Measurements from ENCODE around the gene TMEM212.

TMEM212 gene

GRCh38 chr3:171832989-171833388 is 10.2 kb upstream of the TMEM212 start:
- ChIA-PET POLR2A (ENCODE audit: low non-redundant PET) (no interaction called here), CTCF (interaction anchor here (0.6 to 2.9 kb wide), 2 partner anchors 61 to 871 kb away, joined by 3 to 14 read pairs; no protein-coding TSS in a partner anchor)
- no peak for DNase-seq (ENCODE audit: low spot score)
- no peak overlapping the region for H3K27ac ChIP-seq
- TF ChIP-seq CTCF (conservative IDR thresholded peaks at IDR 0.05; ENCODE audit: low read depth), result no peak

- DNase-seq (ENCODE audit: low spot score), result peak; percentile 35
- peak; percentile 61 for TF ChIP-seq CTCF (conservative IDR thresholded peaks at IDR 0.05; ENCODE audit: low read depth)
- ChIA-PET CTCF (interaction anchor here (0.5 to 2.9 kb wide), 13 partner anchors 24 to 972 kb away, joined by 3 to 14 read pairs (median 5); no protein-coding TSS in a partner anchor), POLR2A (ENCODE audit: low non-redundant PET) (no interaction called here)
- no peak overlapping the region for H3K27ac ChIP-seq
These were observed 9.2 kb upstream of the TMEM212 start for GRCh38 chr3:171833789-171834460.

GRCh38 chr3:171834461-171834801 is 8.7 kb upstream of the TMEM212 start:
- ChIA-PET CTCF (interaction anchor here (0.6 to 2.9 kb wide), 12 partner anchors 62 to 873 kb away, joined by 3 to 14 read pairs (median 4); no protein-coding TSS in a partner anchor), POLR2A (ENCODE audit: low non-redundant PET) (no interaction called here)
- H3K27ac ChIP-seq, result no peak overlapping the region
- DNase-seq (ENCODE audit: low spot score), result no peak
- peak; percentile 33 for TF ChIP-seq CTCF (conservative IDR thresholded peaks at IDR 0.05; ENCODE audit: low read depth)

- no peak for DNase-seq (ENCODE audit: low spot score)
- no peak overlapping the region for H3K27ac ChIP-seq
- no peak for TF ChIP-seq CTCF (conservative IDR thresholded peaks at IDR 0.05; ENCODE audit: low read depth)
- CTCF ChIA-PET, result interaction anchor here (0.6 to 2.9 kb wide), 5 partner anchors 63 to 786 kb away, joined by 3 to 14 read pairs (median 4); no protein-coding TSS in a partner anchor
- POLR2A ChIA-PET (ENCODE audit: low non-redundant PET), result no interaction called here
These were observed 8.0 kb upstream of the TMEM212 start for GRCh38 chr3:171835116-171835515.

- POLR2A ChIA-PET (ENCODE audit: low non-redundant PET), result no interaction called here
- no peak for DNase-seq (ENCODE audit: low spot score)
- no peak overlapping the region for H3K27ac ChIP-seq
- TF ChIP-seq CTCF (conservative IDR thresholded peaks at IDR 0.05; ENCODE audit: low read depth), result no peak
- CTCF ChIA-PET, result interaction anchor here (0.8 kb wide), 1 partner anchor 191 kb away, joined by 8 read pairs; no protein-coding TSS in a partner anchor
These were observed 7.5 kb upstream of the TMEM212 start for GRCh38 chr3:171835613-171836012.

GRCh38 chr3:171836855-171837254 is 6.3 kb upstream of the TMEM212 start:
- DNase-seq (ENCODE audit: low spot score), result no peak
- ChIA-PET POLR2A (ENCODE audit: low non-redundant PET) (no interaction called here), CTCF (no interaction called here)
- H3K27ac ChIP-seq, result no peak overlapping the region
- TF ChIP-seq CTCF (conservative IDR thresholded peaks at IDR 0.05; ENCODE audit: low read depth), result no peak

All from RWPE1 (cell line).